Mesenchymal stem cell (in vitro differentiated cells and primary cell): ENCODE data around the gene ENTHD1.

Experiments
- DNase-seq: peaks from one replicate; pipeline ENCODE4 v3.0.0-alpha.2; 2013
- H2AFZ ChIP-seq: one replicate; pipeline ENCODE4 v1.6.1; 2013; ENCODE audit warnings: low read depth, mild to moderate bottlenecking, control low read depth, inconsistent platforms, low read length, moderate library complexity
- H2AK5ac ChIP-seq: 2 replicates; pipeline ENCODE4 v1.6.1; 2013; ENCODE audit warnings: low read length, moderate library complexity, mild to moderate bottlenecking, inconsistent platforms; ENCODE audit not compliant: severe bottlenecking
- H2BK120ac ChIP-seq: one replicate; pipeline ENCODE4 v1.6.1; 2013; ENCODE audit warnings: low read depth, mild to moderate bottlenecking, inconsistent platforms, low read length, moderate library complexity
- H2BK12ac ChIP-seq, 2 experiments: one replicate each; pipeline ENCODE4 v1.6.1; 2013; ENCODE audit warnings: inconsistent platforms in 2 of 2, low read length in 2 of 2, mild to moderate bottlenecking in 2 of 2, moderate library complexity in 2 of 2, control low read depth in 1 of 2
- H2BK15ac ChIP-seq: one replicate; pipeline ENCODE4 v1.6.1; 2013; ENCODE audit warnings: mild to moderate bottlenecking, low read depth, inconsistent platforms; ENCODE audit not compliant: poor library complexity, severe bottlenecking
- H2BK5ac ChIP-seq: 2 replicates; pipeline ENCODE4 v1.6.1; 2013; ENCODE audit warnings: low read depth, mild to moderate bottlenecking, low read length, control low read depth, inconsistent platforms; ENCODE audit not compliant: poor library complexity, severe bottlenecking
- H3K14ac ChIP-seq, 2 experiments: one replicate each; pipeline ENCODE4 v1.6.1; 2013; ENCODE audit warnings: inconsistent platforms in 2 of 2, low read length in 2 of 2, control low read depth in 1 of 2, mild to moderate bottlenecking in 1 of 2, moderate library complexity in 1 of 2
- H3K18ac ChIP-seq, 2 experiments: one replicate each; pipeline ENCODE4 v1.6.1; 2013; ENCODE audit warnings: inconsistent platforms in 2 of 2, low read length in 2 of 2, control low read depth in 1 of 2, low read depth in 1 of 2, mild to moderate bottlenecking in 1 of 2
- H3K23ac ChIP-seq, 2 experiments: one replicate each; pipeline ENCODE4 v1.6.1; 2013; ENCODE audit warnings: inconsistent platforms in 2 of 2, low read length in 2 of 2, mild to moderate bottlenecking in 2 of 2, moderate library complexity in 2 of 2, control low read depth in 1 of 2
- H3K27ac ChIP-seq: 2 replicates; pipeline ENCODE4 v1.5.1; 2013; ENCODE audit warnings: mild to moderate bottlenecking, moderate library complexity, low read length, control low read depth, inconsistent platforms; ENCODE audit not compliant: poor library complexity, severe bottlenecking
- H3K27me3 ChIP-seq, 2 experiments: 2 replicates each; pipeline versions ENCODE4 v1.6.1 to v1.7.0; 2013; ENCODE audit warnings: low read length in 2 of 2, mild to moderate bottlenecking in 2 of 2, moderate library complexity in 2 of 2, control low read depth in 1 of 2, inconsistent platforms in 1 of 2; ENCODE audit not compliant: control insufficient read depth in 1 of 2, insufficient read depth in 1 of 2
- H3K36me3 ChIP-seq, 2 experiments: 2 replicates each; pipeline versions ENCODE4 v1.6.1 to v1.7.0; 2013; ENCODE audit warnings: low read length in 2 of 2, control low read depth in 1 of 2, inconsistent platforms in 1 of 2, low read depth in 1 of 2, mild to moderate bottlenecking in 1 of 2; ENCODE audit not compliant: insufficient read depth in 2 of 2, control insufficient read depth in 1 of 2
- H3K4ac ChIP-seq, 2 experiments: one replicate each; pipeline ENCODE4 v1.6.1; 2013; ENCODE audit warnings: inconsistent platforms in 2 of 2, low read length in 2 of 2, mild to moderate bottlenecking in 2 of 2, moderate library complexity in 2 of 2, control low read depth in 1 of 2, low read depth in 1 of 2
- H3K4me1 ChIP-seq: 2 replicates; pipeline ENCODE4 v1.6.1; 2013; ENCODE audit warnings: low read depth, low read length, control low read depth; ENCODE audit not compliant: control insufficient read depth, insufficient read depth
- H3K4me2 ChIP-seq: 2 replicates; pipeline ENCODE4 v1.6.1; 2013; ENCODE audit warnings: low read length, mild to moderate bottlenecking, inconsistent platforms; ENCODE audit not compliant: poor library complexity, severe bottlenecking
- H3K4me3 ChIP-seq, 2 experiments: 2 replicates each; pipeline versions ENCODE4 v1.5.1 to v1.7.0; 2013; ENCODE audit warnings: low read length in 2 of 2, mild to moderate bottlenecking in 2 of 2, control low read depth in 1 of 2, low read depth in 1 of 2; ENCODE audit not compliant: insufficient read depth in 1 of 2
- H3K79me1 ChIP-seq: replicated peaks from 2 replicates; pipeline ENCODE4 v1.6.1; 2013; ENCODE audit warnings: mild to moderate bottlenecking, control low read depth, low read length, inconsistent platforms; ENCODE audit not compliant: poor library complexity, severe bottlenecking
- H3K9ac ChIP-seq: 2 replicates; pipeline ENCODE4 v1.7.0; 2013; ENCODE audit warnings: mild to moderate bottlenecking, low read length, moderate library complexity
- H3K9me3 ChIP-seq: 2 replicates; pipeline ENCODE4 v1.7.0; 2013; ENCODE audit warnings: mild to moderate bottlenecking, low read length; ENCODE audit not compliant: control insufficient read depth
- H4K8ac ChIP-seq: one replicate; pipeline ENCODE4 v1.6.1; 2013; ENCODE audit warnings: inconsistent platforms, mild to moderate bottlenecking, low read length, moderate library complexity
- H4K91ac ChIP-seq: one replicate; pipeline ENCODE4 v1.6.1; 2013; ENCODE audit warnings: mild to moderate bottlenecking, low read length, inconsistent platforms
- WGBS: methylation state at CpG from one replicate; pipeline ENCODE4 v1.1.7; 2013; ENCODE audit warnings: mixed read lengths; 5-methylcytosine and 5-hydroxymethylcytosine counted together

Gene ENTHD1

GRCh38 chr22:39732625-39733024, 160.9 kb downstream of the ENTHD1 start:
- Histone ChIP-seq H3K27me3 (peaks cover 44 to 80% of the 10 kb centered on the region in 2 experiments), H2BK12ac (no peak overlapping the region), H3K4me2 (no peak overlapping the region)

GRCh38 chr22:39731881-39732555, 161.5 kb downstream of the ENTHD1 start:
- H3K4ac ChIP-seq, result no peak overlapping the region
- no peak overlapping the region for H2BK120ac ChIP-seq
- H3K14ac ChIP-seq, result no peak overlapping the region
- H3K4me1 ChIP-seq, result no peaks in the 10 kb centered on the region
- no peak overlapping the region for H3K4me2 ChIP-seq
- H3K23ac ChIP-seq, result no peak overlapping the region
- H3K9ac ChIP-seq, result no peak overlapping the region
- no peaks in the 10 kb centered on the region for H3K79me1 ChIP-seq
- H4K8ac ChIP-seq, result no peak overlapping the region
- H3K36me3 ChIP-seq, result no peaks in the 10 kb centered on the region
- no peak for DNase-seq
- H4K91ac ChIP-seq, result no peak overlapping the region
- 89% methylated on average over 12 of the region's 12 CpGs for WGBS
- no peak overlapping the region for H2AFZ ChIP-seq
- H3K4me3 ChIP-seq, result no peak overlapping the region
- H3K27me3 ChIP-seq, result peaks cover 47 to 80% of the 10 kb centered on the region in 2 experiments
- H2BK15ac ChIP-seq, result no peak overlapping the region
- H2BK12ac ChIP-seq, result no peak overlapping the region
- H3K9me3 ChIP-seq, result no peaks in the 10 kb centered on the region
- H3K18ac ChIP-seq, result no peak overlapping the region
- H2AK5ac ChIP-seq, result no peak overlapping the region
- no peak overlapping the region for H2BK5ac ChIP-seq
- no peak overlapping the region for H3K27ac ChIP-seq

More at GRCh38 chr22:39732625-39733024, 160.9 kb downstream of the ENTHD1 start:
- H3K4me1 ChIP-seq, result no peaks in the 10 kb centered on the region
- no peak overlapping the region for H3K4ac ChIP-seq
- no peak overlapping the region for H3K23ac ChIP-seq
- H3K14ac ChIP-seq, result no peak overlapping the region
- no peak overlapping the region for H2BK5ac ChIP-seq
- H2BK120ac ChIP-seq, result no peak overlapping the region
- no peak overlapping the region for H2AFZ ChIP-seq
- no peak overlapping the region for H4K8ac ChIP-seq
- H3K27ac ChIP-seq, result no peak overlapping the region
- no peak overlapping the region for H3K18ac ChIP-seq
- no peak overlapping the region for H3K4me3 ChIP-seq
- 73% methylated on average over 6 of the region's 8 CpGs for WGBS
- no peak overlapping the region for H2AK5ac ChIP-seq
- H3K9ac ChIP-seq, result no peak overlapping the region
- DNase-seq, result no peak
- no peaks in the 10 kb centered on the region for H3K36me3 ChIP-seq
- H4K91ac ChIP-seq, result no peak overlapping the region
- no peaks in the 10 kb centered on the region for H3K9me3 ChIP-seq
- no peaks in the 10 kb centered on the region for H3K79me1 ChIP-seq
- H2BK15ac ChIP-seq, result no peak overlapping the region

- Histone ChIP-seq H2AFZ (no peak overlapping the region), H3K18ac (no peak overlapping the region), H3K36me3 (no peaks in the 10 kb centered on the region), H3K79me1 (no peaks in the 10 kb centered on the region), H4K91ac (no peak overlapping the region), H2AK5ac (no peak overlapping the region), H2BK12ac (no peak overlapping the region), H4K8ac (no peak overlapping the region), H3K4ac (no peak overlapping the region), H3K9me3 (no peaks in the 10 kb centered on the region), H2BK5ac (no peak overlapping the region), H3K9ac (no peak overlapping the region), H3K23ac (no peak overlapping the region), H2BK15ac (no peak overlapping the region), H2BK120ac (no peak overlapping the region), H3K4me3 (no peak overlapping the region), H3K4me2 (no peak overlapping the region), H3K27me3 (peaks cover 53 to 81% of the 10 kb centered on the region in 2 experiments), H3K14ac (no peak overlapping the region), H3K4me1 (no peaks in the 10 kb centered on the region), H3K27ac (no peak overlapping the region)
- no peak for DNase-seq
- 90% methylated on average over 5 of the region's 5 CpGs for WGBS
Observed at GRCh38 chr22:39731481-39731880, 162.1 kb downstream of the ENTHD1 start.

GRCh38 chr22:39729141-39729934, 164.2 kb downstream of the ENTHD1 start:
- WGBS, result 79% methylated on average over 13 of the region's 13 CpGs
- Histone ChIP-seq H2BK5ac (no peak overlapping the region), H3K23ac (no peak overlapping the region), H3K4me3 (no peak overlapping the region), H3K9me3 (no peaks in the 10 kb centered on the region), H2AK5ac (no peak overlapping the region), H2AFZ (no peak overlapping the region), H3K79me1 (no peaks in the 10 kb centered on the region), H3K4me1 (no peaks in the 10 kb centered on the region), H3K14ac (no peak overlapping the region), H4K8ac (no peak overlapping the region), H3K4me2 (no peak overlapping the region), H3K9ac (no peak overlapping the region), H2BK15ac (no peak overlapping the region), H2BK12ac (no peak overlapping the region), H3K36me3 (no peaks in the 10 kb centered on the region), H3K4ac (no peak overlapping the region), H2BK120ac (no peak overlapping the region), H3K18ac (no peak overlapping the region), H3K27ac (no peak overlapping the region), H3K27me3 (peaks cover 59 to 81% of the 10 kb centered on the region in 2 experiments), H4K91ac (no peak overlapping the region)
- DNase-seq, result no peak
